ENCODE measurements around the gene EPHB1.

EPHB1 gene

GRCh38 chr3:134922101-134922500, 127.0 kb downstream of the EPHB1 start:
- DNase-seq: no peak

GRCh38 chr3:134922866-134923265, 127.8 kb downstream of the EPHB1 start:
- no peak for DNase-seq

- DNase-seq: no peak
Measured at GRCh38 chr3:134923286-134923685, 128.2 kb downstream of the EPHB1 start.

GRCh38 chr3:134927599-134927998, 132.5 kb downstream of the EPHB1 start:
- DNase-seq: no peak

GRCh38 chr3:134928392-134928791, 133.3 kb downstream of the EPHB1 start:
- no peak for DNase-seq

GRCh38 chr3:134928819-134929218, 133.8 kb downstream of the EPHB1 start:
- DNase-seq: no peak

- DNase-seq: no peak
Measured at GRCh38 chr3:134929976-134930375, 134.9 kb downstream of the EPHB1 start.

- DNase-seq: no peak
Measured at GRCh38 chr3:134931045-134931785, 136.2 kb downstream of the EPHB1 start.

GRCh38 chr3:134932035-134932434, 137.0 kb downstream of the EPHB1 start:
- DNase-seq: no peak

- DNase-seq: no peak
Measured at GRCh38 chr3:134933997-134934396, 138.9 kb downstream of the EPHB1 start.

- DNase-seq: no peak
Measured at GRCh38 chr3:134934933-134935332, 139.9 kb downstream of the EPHB1 start.

- DNase-seq: no peak
Measured at GRCh38 chr3:134937256-134938028, 142.4 kb downstream of the EPHB1 start.

- no peak for DNase-seq
Measured at GRCh38 chr3:134938029-134938525, 143.0 kb downstream of the EPHB1 start.

GRCh38 chr3:134939978-134940377, 144.9 kb downstream of the EPHB1 start:
- DNase-seq: no peak

GRCh38 chr3:134941820-134942219, 146.8 kb downstream of the EPHB1 start:
- no peak for DNase-seq

- DNase-seq: no peak
Measured at GRCh38 chr3:134944429-134944828, 149.4 kb downstream of the EPHB1 start.

GRCh38 chr3:134949150-134949549, 154.1 kb downstream of the EPHB1 start:
- DNase-seq: no peak

- DNase-seq: no peak
Measured at GRCh38 chr3:134952371-134952770, 157.3 kb downstream of the EPHB1 start.

GRCh38 chr3:134955874-134956273, 160.8 kb downstream of the EPHB1 start:
- DNase-seq: no peak

GRCh38 chr3:134956395-134956794, 161.3 kb downstream of the EPHB1 start:
- no peak for DNase-seq

GRCh38 chr3:134956844-134957243, 161.8 kb downstream of the EPHB1 start:
- DNase-seq: no peak

GRCh38 chr3:134959516-134959915, 164.5 kb downstream of the EPHB1 start:
- DNase-seq: no peak

GRCh38 chr3:134964226-134964625, 169.2 kb downstream of the EPHB1 start:
- no peak for DNase-seq

GRCh38 chr3:134965865-134966481, 170.9 kb downstream of the EPHB1 start:
- no peak for DNase-seq
